NCI-H2196 (cell line): ENCODE measurements around the gene RGP1.

Source experiments
- DNase-seq: peaks from one replicate; lab custom pipeline; 2025; ENCODE audit not compliant: unreplicated experiment; lab: John Stamatoyannopoulos, UW

Gene RGP1, protein sequence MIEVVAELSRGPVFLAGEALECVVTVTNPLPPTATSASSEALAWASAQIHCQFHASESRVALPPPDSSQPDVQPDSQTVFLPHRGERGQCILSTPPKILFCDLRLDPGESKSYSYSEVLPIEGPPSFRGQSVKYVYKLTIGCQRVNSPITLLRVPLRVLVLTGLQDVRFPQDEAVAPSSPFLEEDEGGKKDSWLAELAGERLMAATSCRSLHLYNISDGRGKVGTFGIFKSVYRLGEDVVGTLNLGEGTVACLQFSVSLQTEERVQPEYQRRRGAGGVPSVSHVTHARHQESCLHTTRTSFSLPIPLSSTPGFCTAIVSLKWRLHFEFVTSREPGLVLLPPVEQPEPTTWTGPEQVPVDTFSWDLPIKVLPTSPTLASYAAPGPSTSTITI

DNA sequence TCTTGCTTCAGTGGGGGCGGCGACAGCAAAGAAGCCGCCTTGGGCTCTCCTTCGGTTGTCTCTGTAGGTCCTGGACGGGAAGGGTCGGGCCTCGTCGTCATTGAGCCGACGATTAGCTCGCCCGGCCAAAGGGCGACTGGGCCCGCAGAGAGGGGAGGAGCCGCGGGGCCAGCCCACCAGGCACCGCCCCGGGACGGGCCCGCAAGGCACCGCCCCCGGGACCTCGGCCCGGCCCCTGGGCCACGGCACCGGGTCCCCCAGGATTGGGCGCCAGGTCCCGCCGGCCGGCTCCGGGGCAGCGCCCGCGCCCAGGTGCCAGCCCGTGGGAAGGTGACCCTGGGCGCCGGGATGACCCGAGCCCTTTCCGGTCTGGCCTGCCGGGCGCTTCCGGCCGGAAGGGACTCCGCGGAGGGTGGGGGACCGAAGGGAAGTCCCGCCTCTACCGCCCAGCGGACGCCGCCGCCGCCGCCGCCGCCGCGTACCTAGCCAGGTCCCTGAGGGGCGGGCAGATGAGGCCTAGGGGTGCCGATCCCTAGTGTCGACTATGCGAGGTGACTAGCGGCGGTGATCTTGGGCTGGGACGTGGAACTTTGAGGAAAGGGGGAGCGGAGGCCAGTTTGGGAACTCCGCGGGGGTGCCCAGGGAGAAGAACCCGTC is at the start of gene RGP1, which contains the start of gene GBA2:
RGP1 (plus strand) TSS at position 430 of the 657 bp plus-strand sequence. CDS start 469 bp downstream, outside the sequence.
GBA2 (minus strand) TSS at position 371 of the 657 bp plus-strand sequence. CDS start 524 bp downstream, outside the sequence.
- DNase-seq: peak; percentile 88

DNA sequence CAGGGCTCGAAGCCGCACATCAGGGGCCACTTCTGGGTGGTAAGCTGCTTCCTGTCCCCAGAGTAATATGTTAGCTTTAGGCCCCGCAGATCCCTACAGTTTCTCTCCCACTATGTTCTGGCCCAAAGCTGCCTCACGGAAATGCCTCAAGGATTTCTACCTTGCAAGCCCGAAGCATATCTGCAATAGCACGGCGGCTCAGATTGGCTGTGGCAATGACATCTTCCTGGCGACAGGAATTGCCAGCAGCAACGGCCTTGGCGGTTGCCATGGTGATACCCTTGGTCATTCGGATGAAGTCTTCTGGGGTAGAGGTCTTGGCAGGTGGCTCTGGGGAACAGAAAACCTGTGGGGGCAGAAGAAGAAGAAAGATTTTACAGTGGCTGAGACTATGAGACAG is 49.1 kb upstream of the RGP1 start:
- DNase-seq: no peak

DNA sequence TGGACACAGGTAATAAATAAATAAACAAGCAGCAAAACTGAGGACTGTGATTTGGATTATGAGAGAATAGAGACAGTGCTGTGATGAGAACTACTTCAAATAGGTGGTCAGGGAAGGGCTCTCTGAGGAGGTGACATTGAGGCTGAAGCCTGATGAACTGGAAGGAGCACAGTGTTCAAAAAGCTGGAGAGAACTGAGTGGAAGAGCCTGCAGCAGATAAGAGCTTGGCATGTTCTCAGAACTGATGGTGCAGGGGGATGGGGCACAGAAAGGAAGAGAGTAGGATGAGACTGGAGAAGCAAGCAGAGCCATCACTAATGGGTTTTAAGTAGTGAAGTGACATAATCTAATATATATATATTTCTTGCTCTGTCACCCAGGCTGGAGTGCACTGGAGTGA is 48.1 kb upstream of the RGP1 start:
- no peak for DNase-seq

DNA sequence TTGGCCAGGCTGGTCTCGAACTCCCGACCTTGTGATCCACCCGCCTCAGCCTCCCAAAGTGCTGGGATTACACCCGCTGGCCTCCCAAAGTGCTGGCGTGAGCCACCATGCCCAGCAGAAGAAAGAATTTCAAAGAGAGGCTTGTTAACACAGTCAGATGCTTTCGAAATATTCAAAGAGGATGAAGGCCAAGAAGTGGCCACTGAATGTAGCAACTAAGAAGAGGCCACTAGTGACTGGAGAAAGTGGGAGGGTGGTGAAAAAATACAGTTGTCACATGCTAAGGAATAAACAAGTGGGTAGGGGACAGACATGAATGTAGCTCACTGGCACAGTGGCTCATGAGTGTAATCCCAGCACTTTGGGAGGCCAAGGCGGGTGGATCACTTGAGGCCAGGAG is 46.4 kb upstream of the RGP1 start:
- no peak for DNase-seq

DNA sequence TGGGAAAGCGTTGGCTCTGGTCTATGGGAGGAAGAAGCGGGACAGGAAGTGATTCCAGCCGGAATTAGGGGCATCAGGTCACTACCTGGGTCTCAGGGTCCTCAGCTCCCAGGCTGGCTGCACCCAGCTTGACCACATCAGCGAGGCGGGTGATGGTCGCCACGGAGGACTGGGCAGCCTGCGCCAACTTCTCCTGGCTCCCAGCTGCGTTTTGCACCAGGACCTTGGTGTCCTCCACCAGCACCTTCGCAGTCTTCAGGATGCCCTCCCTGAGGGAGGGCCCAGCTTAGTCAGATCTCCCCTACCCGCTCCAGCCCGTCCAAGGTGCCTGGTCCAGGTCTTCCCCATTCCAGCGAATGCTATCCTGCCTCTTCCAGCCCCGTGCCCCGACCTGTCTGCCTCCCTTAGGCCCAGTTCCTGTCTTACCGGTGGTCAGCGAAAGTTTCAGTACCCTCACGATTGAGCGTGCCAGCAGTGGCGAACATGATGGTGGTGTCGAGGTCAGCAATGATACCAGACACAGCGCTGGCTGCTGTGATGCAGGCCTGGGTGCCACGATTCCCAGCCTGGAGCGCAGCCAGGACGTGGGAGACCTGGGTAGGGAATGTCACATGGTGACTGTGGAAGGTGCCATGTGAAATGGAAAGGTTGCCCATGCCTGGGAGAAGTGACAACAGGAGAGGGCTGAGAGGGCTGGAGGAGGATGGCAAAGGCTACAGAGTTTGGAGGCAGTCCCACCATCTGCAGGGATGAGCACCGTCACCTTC is 45.0 kb upstream of the RGP1 start:
- DNase-seq: no peak

DNA sequence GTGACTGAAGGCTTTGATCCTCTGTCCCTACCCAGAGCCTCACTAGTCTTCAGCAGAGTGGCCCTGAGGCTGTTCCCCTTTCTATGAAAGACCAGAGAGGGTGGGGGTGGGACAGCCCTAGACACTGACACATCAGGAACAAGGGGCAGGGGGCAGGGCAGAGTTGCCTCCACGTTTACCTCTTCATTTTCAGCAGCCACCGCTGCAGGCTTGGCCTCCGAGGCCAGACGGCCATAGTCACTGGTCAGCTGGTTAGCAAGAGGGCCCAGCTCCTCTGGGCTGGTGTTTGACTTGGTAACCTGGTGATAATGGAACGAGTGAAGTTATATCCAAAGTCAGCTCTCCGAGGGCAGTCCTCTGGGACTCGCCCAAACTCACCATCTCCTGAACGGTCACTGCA is 43.7 kb upstream of the RGP1 start:
- DNase-seq: no peak

DNA sequence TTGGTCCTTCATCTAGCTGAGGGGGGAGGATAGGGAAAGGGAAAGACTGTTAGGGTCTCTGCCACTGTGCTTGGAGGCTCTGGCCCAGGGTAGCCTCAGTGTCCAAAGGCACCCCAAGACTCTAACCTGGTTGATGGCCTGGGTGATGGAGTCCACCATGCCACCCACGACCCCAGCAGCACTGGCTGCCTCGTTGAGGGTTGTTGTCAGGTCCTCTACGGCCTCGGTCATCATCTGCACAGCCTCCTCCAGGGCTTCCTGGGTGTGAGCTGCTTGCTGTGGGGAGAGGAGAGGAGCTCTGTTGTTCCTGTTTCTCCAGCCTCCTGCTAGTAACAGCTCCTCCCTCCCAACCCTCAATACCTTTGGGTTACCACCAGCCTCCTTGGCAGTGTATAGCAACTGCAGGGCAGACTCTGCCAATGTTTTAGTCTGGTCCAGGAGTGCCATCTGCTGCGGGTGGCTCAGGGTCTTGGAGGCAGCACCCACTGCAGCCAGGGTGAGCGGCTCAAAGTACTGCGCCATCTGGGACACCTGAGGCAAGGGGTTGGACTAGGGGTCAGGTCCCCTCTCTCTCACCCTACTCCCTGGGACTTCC is 43.2 kb upstream of the RGP1 start:
- no peak for DNase-seq

DNA sequence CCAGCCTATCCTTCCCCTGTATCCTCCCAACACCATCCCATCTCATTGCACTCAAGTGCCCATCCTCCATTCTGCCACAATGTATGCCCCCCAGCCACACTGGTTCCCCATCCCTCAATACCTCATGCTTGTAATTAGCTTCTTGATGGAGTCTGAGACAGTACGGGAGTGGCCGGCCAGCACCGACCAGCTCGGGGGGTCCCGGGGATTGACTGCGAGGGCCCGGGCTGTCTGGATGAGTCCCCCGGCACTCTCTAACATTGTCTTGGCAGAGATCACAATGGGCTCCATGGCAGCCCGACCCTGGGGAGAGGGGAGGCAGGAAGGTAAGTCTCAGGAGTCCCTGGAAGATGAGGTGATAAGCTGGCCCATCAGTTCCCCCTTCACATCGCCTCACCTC is 42.1 kb upstream of the RGP1 start:
- no peak for DNase-seq

DNA sequence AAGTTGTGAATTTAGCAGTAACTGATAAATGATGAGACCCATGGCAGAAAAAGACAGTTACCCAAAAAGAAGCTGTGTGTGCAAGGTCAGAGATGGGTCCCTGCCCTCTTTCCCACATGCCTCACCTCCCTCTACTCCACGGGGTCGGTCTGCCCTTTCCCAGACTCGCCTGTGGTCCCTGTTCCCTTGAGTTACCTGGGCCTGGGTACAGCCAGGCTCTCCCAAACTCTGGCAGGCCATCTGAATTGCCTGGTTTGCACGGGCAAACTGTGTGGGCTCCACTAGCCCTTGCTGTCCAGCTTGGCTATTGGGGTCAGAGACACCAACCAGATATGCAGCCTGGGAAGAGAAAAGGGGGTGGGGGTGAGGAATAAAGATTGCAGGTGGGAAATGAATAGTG is 40.9 kb upstream of the RGP1 start:
- DNase-seq: no peak

DNA sequence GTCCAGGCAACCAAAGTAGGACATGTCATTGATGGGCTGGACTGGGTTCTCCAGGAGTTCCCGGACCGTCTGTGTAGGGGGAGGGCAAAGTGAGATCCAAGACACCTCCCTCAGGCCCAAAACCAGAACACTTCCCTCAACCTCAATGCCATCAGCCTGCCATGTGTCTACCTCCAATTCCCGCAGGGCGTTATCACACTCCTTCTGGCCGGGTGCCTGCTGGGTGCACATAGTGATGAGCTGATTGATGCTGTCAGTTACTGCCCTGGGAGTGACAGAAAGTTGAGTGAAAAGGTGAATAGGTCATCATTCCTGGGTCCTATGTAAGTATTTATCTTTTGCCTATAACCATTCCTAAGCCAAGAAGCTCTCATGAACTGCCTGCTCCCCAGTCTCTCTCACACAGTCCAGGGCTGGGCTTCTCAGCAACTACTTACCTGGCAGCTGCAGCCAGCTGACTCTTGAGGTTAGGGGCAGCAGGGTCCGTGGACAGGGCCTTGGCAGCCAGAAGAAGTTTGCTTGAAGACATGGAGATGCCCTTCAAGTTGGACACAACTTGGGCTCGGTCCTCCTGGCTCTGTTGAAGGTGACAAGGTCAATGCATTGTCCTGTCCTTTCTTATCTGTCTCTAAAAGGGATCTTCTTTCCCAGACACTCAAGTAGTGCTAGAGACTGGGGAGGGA is 38.1 kb upstream of the RGP1 start:
- no peak for DNase-seq

DNA sequence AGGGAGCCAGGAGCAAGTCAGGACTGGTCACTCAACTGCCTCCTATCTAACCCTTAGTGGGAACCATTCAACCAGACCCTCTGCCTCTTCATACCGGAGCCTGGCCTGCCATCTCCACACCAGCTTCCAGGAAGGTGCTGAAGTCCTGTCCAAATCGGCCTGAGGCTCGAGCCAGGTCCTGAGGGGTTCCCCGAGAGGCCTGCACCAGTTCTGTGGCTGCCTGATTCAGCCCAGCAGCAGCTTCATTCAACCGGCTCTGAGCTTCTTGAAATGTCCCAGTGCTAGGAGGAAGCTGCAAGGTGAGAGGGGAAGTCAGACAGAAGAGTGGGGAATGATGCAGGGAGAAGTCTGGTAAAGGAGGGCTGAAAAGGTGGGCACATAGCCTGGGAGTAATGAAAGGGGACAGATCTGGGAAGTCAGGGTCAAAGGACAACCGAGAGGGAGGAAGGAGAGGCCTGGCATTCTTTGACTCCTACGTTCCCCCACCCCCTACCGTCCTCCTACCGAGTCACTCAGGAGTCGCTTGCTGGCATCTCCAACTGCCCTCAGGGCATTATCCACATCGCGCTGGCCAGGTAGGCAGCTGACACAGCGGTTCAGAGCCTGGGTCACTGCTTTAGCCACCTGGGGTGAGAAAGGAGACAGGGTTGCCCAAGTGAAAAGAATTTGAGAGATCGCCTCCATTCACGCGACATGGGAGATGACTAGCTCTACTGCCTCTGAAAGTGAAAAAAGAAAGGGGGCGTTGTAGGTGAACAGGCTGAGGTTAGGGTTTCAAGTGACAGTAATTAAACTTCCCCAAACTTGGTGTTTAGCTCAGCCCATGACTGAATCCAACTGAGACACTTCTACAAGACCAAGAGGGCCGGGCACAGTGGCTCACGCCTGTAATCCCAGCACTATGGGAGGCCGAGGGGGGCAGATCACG is 37.3 kb upstream of the RGP1 start:
- DNase-seq: no peak

DNA sequence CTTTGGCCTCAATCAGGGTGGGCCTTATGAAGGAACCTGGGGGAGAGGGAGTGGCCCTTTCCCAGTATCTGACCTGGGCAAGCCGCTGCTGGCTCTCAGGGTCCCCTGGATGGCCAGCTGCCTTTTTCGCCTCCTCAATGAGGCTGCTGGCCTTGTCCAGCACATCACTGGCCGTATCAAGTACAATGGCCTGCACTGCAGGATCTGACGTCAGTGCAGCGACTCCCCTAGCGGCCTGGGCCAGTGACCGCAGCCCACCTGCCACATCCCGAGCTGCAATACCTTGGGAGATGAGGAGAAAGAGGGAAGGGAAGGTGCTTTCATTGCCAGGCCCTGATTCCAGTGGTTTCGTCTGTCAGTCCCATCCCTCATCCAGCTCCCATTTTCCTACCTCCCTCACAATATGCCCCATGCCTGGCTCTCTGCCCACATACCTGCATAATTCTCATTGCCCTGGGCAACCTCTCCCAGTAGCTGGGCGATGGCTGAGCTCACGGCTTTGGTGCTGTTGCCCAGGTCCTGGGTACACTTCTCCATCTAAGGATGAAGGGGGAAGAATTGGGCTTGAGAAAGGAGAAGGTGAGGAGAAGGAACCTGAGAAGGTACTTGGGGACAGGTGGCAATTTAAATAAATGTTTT is 36.2 kb upstream of the RGP1 start:
- DNase-seq: no peak

DNA sequence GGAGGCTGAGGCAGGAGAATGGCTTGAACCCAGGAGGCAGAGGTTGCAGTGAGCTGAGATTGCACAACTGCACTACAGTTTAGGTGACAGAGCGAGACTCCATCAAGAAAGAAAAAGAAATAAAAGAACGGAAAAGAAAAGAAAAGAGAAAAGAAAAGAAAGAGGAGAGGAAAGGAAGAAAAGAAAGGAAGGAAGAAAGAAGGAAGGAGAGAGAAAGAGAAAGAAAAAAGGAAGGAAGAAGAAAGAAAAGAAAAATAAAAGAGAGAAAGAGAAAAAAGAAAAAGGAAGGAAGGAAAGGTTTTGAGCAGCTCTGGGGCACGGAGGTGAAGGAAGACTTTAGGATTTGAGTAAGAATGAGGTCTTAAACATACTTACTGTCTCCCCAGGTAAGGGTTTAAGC is 35.5 kb upstream of the RGP1 start:
- no peak for DNase-seq

DNA sequence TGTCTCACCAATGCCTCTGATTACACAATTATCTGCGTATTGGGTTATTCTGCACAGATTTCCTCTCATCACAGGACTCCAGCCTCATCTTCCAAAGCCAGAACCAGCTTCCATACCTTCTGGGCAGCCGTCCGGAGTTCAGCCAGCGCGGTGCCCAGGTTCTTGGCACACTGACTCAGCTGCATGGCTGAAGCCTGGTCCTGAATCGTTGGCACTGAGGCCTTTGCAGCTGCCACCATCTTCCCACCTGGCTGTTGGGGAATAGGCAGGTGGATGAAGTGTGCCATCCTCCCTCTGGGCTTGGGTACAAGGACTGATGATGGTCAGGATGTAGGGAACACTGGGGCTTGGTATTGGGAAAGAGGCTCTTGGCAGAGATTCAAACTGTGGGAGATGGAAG is 35.0 kb upstream of the RGP1 start:
- DNase-seq: no peak

DNA sequence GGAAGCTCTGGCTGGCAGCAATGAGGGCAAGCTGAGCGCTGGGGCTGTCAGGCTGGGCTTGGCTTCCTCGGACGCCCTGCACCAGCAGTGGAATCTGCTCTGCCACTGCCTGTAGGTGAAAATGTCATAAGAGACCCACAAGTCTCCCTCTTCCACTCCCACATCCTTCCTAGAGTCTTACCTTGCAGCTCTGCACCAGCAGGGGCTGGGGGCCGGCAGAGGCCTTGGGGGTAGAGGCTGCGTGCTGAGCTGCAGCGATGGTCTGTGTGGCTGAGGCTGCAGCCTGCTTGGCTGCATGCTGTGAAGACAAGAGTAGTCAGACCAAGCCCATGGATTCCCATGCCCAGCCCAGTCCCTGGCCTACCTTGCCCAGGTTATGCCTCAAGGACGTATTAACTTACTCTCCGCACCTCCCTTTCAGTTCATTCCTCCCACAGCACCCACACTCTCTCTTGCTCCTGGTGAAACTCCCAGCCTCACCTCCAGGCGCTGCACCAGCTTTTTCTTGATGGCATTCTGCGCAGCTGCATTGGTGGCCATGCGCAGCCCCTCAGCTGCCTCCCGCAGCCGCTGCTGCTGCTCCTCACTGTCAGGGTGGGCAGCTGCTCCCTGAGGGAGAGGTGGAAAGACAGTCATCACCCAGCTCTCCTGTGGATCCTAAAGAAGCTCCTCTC is 34.4 kb upstream of the RGP1 start:
- DNase-seq: no peak

DNA sequence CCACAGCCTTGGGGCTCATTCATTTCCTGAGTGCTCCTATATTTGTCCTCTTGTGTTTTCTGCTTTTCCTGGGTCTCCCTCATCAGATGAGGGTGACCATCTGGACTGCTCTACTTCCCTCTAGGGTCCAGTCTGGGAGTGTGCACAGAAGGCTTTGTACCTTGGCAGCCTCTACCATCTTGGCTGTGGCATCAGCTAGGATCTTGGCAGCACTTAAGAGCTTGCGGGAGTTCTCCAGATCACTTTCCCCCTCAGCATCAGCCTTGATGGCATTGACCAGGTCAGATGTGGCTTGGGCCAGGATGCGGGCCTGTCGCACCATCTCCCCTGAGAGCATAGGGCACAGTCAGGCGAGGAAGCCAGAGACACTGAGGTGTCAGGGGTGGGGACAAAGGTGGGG is 32.9 kb upstream of the RGP1 start:
- no peak for DNase-seq

DNA sequence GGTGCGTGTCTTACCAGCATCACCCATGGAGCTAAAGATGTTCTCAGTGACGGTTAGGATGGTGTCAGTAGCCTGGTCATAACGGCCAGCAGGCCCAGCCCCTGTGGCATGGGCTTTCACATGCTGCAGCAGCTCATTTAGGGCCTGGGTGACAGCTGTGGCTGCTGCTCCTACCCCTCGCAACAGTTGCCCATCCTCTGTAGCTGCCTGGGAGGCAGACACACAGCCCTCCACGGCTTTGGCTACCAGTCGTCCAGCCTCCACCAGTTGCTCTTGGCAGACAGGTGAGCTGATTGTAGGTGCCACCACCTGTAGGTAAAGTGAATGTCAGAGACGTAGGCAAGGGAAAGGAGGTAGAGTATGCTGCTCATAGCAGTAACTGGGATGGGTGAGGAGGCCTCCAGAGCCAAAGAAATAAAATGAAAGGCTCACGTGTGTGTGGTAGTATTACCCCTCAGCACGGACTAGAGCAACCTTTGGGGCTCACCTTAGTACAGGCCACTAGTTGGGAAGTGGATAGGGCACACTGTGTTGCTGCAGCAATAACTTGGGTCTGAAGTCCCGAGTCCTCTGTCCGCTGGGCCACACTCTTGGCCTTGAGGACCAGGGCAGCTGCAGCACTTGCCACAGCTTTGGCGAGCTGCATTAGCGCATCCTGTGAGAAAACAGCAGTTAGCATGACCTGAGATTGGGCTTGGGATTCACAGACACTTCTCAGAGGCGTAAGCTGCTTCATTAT is 31.8 kb upstream of the RGP1 start:
- DNase-seq: no peak
